Measurements from ENCODE around the gene XRN1.
"Not testable (repeated sequence)": the region's sequence is repeated elsewhere in the genome, so short reads cannot be mapped to it uniquely, and the experiment has no call there.

Gene XRN1

GRCh38 chr3:142337994-142338393 lies 109.8 kb downstream of the XRN1 start:
- no peak for TF ChIP-seq CTCF (IDR thresholded peaks at IDR 0.05; ENCODE audit: insufficient read depth, low read length, poor library complexity, severe bottlenecking)
- H3K4me3 ChIP-seq (replicated peaks; ENCODE audit: low read depth, low read length): no peak overlapping the region
- no peak for DNase-seq (ENCODE audit: extremely low read depth, insufficient read length)
- H3K27me3 ChIP-seq (replicated peaks; ENCODE audit: control insufficient read depth, insufficient read depth, low read length): no peaks in the 10 kb centered on the region
- peaks cover 2% of the 10 kb centered on the region for H3K36me3 ChIP-seq (ENCODE audit: control insufficient read depth, insufficient read depth, low read length)

- TF ChIP-seq CTCF (IDR thresholded peaks at IDR 0.05; ENCODE audit: insufficient read depth, low read length, poor library complexity, severe bottlenecking): no peak
- Histone ChIP-seq H3K27me3 (replicated peaks; ENCODE audit: control insufficient read depth, insufficient read depth, low read length) (no peaks in the 10 kb centered on the region), H3K36me3 (ENCODE audit: control insufficient read depth, insufficient read depth, low read length) (peaks cover 2% of the 10 kb centered on the region), H3K4me3 (replicated peaks; ENCODE audit: low read depth, low read length) (no peak overlapping the region)
- no peak for DNase-seq (ENCODE audit: extremely low read depth, insufficient read length)
Measured at GRCh38 chr3:142332390-142332789, 115.4 kb downstream of the XRN1 start.

- not testable (repeated sequence) for H3K4me3 ChIP-seq (replicated peaks; ENCODE audit: low read depth, low read length); H3K36me3 ChIP-seq (ENCODE audit: control insufficient read depth, insufficient read depth, low read length); H3K27me3 ChIP-seq (replicated peaks; ENCODE audit: control insufficient read depth, insufficient read depth, low read length); DNase-seq (ENCODE audit: extremely low read depth, insufficient read length)
Measured at GRCh38 chr3:142324275-142324953, 123.4 kb downstream of the XRN1 start.

GRCh38 chr3:142319912-142320311 lies 127.9 kb downstream of the XRN1 start:
- no peaks in the 10 kb centered on the region for H3K27me3 ChIP-seq (replicated peaks; ENCODE audit: control insufficient read depth, insufficient read depth, low read length)
- TF ChIP-seq CTCF (IDR thresholded peaks at IDR 0.05; ENCODE audit: insufficient read depth, low read length, poor library complexity, severe bottlenecking): no peak
- peaks cover 1% of the 10 kb centered on the region for H3K36me3 ChIP-seq (ENCODE audit: control insufficient read depth, insufficient read depth, low read length)
- DNase-seq (ENCODE audit: extremely low read depth, insufficient read length): no peak
- H3K4me3 ChIP-seq (replicated peaks; ENCODE audit: low read depth, low read length): no peak overlapping the region

GRCh38 chr3:142319094-142319493 lies 128.7 kb downstream of the XRN1 start:
- DNase-seq (ENCODE audit: extremely low read depth, insufficient read length): no peak
- Histone ChIP-seq H3K36me3 (ENCODE audit: control insufficient read depth, insufficient read depth, low read length) (peaks cover 1% of the 10 kb centered on the region), H3K27me3 (replicated peaks; ENCODE audit: control insufficient read depth, insufficient read depth, low read length) (no peaks in the 10 kb centered on the region), H3K4me3 (replicated peaks; ENCODE audit: low read depth, low read length) (no peak overlapping the region)
- no peak for TF ChIP-seq CTCF (IDR thresholded peaks at IDR 0.05; ENCODE audit: insufficient read depth, low read length, poor library complexity, severe bottlenecking)

GRCh38 chr3:142318331-142318730 lies 129.5 kb downstream of the XRN1 start:
- H3K4me3 ChIP-seq (replicated peaks; ENCODE audit: low read depth, low read length): no peak overlapping the region
- no peak for TF ChIP-seq CTCF (IDR thresholded peaks at IDR 0.05; ENCODE audit: insufficient read depth, low read length, poor library complexity, severe bottlenecking)
- no peak for DNase-seq (ENCODE audit: extremely low read depth, insufficient read length)
- no peaks in the 10 kb centered on the region for H3K27me3 ChIP-seq (replicated peaks; ENCODE audit: control insufficient read depth, insufficient read depth, low read length)
- peaks cover 1% of the 10 kb centered on the region for H3K36me3 ChIP-seq (ENCODE audit: control insufficient read depth, insufficient read depth, low read length)

GRCh38 chr3:142315978-142316388 lies 131.9 kb downstream of the XRN1 start:
- not testable (repeated sequence) for DNase-seq (ENCODE audit: extremely low read depth, insufficient read length); H3K4me3 ChIP-seq (replicated peaks; ENCODE audit: low read depth, low read length); H3K27me3 ChIP-seq (replicated peaks; ENCODE audit: control insufficient read depth, insufficient read depth, low read length); H3K36me3 ChIP-seq (ENCODE audit: control insufficient read depth, insufficient read depth, low read length)

All from GM06990 (cell line).